ENCODE measurements around the gene CASTOR1.

Gene CASTOR1

DNA sequence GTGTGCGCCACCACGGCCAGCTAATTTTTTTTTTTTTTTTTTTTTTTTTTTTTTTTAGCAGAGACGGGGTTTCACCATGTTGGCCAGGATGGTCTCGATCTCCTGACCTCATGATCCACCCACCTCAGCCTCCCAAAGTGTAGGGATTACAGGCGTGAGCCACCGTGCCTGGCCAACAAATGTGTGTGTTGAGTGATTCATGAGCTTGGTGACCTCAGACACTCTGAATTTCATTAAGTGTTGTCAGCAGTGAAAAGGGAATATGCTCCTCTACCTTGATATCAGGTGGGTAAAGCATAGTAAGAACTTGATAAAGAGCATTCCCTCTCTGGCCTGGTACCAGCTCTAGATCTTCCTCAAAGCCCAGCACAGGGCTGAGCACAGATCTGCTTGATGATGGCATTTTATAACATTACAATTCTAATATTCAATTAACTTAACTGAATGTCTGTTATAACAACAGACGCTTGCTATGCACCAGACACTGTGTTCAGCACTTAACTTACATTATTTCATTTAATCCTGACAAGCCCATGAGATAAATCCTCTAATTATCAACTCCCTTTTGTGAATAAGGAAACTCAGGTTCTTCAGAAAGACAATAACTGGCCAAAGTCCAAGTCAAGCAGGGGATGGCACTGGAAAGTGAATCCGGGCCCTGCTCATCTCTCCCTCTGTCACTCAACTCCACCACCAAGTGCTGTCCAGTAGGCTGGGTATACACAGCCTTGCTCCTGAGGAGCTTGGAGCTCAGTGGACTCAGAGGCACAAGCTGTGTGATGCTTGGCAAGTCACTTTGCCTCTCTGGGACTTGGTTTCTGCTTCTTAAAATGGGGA lies 24.4 kb upstream of the CASTOR1 start:
- Histone ChIP-seq H3K36me3 (ENCODE audit: control insufficient read depth in 4 of 4, insufficient read depth in 4 of 4, low read length in 3 of 4) (peaks cover 0 to 2% (median under 1%) of the 10 kb centered on the region in 4 experiments), H3K9me3 (ENCODE audit: control extremely low read depth in 1 of 5, control insufficient read depth in 4 of 5, insufficient read depth in 2 of 5, low read depth in 1 of 5, low read length in 4 of 5) (no peaks in the 10 kb centered on the region), H3K27me3 (replicated peaks in 2 of 5; ENCODE audit: control insufficient read depth in 4 of 5, insufficient read depth in 5 of 5, low read length in 4 of 5) (no peaks in the 10 kb centered on the region), H3K4me3 (ENCODE audit: control insufficient read depth in 1 of 7, extremely low read depth in 1 of 7, insufficient read depth in 4 of 7, low read depth in 2 of 7, low read length in 6 of 7) (no peak overlapping the region), H3K27ac (ENCODE audit: insufficient read depth in 1 of 2, low read depth in 1 of 2, low read length in 2 of 2, poor library complexity in 1 of 2, severe bottlenecking in 2 of 2) (no peak overlapping the region), H3K4me1 (ENCODE audit: control extremely low read depth in 1 of 4, control insufficient read depth in 4 of 4, insufficient read depth in 4 of 4, low read length in 3 of 4) (peaks cover 29 to 76% (median 69%) of the 10 kb centered on the region in 4 experiments)
- CTCF ChIA-PET = interaction anchor here (0.8 to 5.4 kb wide), 6 partner anchors 9 to 131 kb away, joined by 3 to 31 read pairs (median 4); partner anchors contain the start of gene CASTOR1
- no peak for DNase-seq
- POLR2A ChIA-PET = interaction anchor here (0.7 to 0.8 kb wide), 2 partner anchors 43 to 110 kb away, joined by 3 to 4 read pairs; partner anchors contain the start of gene SF3A1
- 95% methylated on average over 2 of the region's 8 CpGs for WGBS (ENCODE audit: insufficient coverage)

DNA sequence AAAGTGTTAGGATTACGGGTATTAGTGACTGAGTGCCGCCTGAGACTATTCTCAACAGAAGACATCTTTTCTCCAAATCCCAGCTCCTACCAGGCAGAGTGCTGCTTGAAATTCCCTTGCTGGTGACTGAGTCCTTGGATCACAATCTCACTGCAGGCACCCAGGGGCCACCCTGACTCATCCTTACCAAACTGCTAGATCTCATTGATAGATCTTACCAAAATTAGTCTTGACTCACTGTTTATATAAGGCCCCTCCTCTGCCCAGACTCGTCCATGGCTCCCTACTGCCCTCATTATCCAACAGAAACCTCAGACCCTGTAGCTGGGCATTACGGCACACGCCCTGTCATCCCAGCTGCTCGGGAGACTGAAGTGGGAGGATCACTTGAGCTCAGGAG lies 22.7 kb upstream of the CASTOR1 start:
- H3K27me3 ChIP-seq (replicated peaks in 2 of 5; ENCODE audit: control insufficient read depth in 4 of 5, insufficient read depth in 5 of 5, low read length in 4 of 5) = no peaks in the 10 kb centered on the region
- POLR2A ChIA-PET = no interaction called here
- no peaks in the 10 kb centered on the region for H3K36me3 ChIP-seq (ENCODE audit: control insufficient read depth in 4 of 4, insufficient read depth in 4 of 4, low read length in 3 of 4)
- no peak overlapping the region for H3K4me3 ChIP-seq (ENCODE audit: control insufficient read depth in 1 of 7, extremely low read depth in 1 of 7, insufficient read depth in 4 of 7, low read depth in 2 of 7, low read length in 6 of 7)
- no peaks in the 10 kb centered on the region for H3K9me3 ChIP-seq (ENCODE audit: control extremely low read depth in 1 of 5, control insufficient read depth in 4 of 5, insufficient read depth in 2 of 5, low read depth in 1 of 5, low read length in 4 of 5)
- no peak for DNase-seq
- CTCF ChIA-PET = interaction anchor here (1.1 to 5.4 kb wide), 4 partner anchors 10 to 74 kb away, joined by 3 to 31 read pairs (median 8); partner anchors contain the start of gene CASTOR1
- H3K27ac ChIP-seq (ENCODE audit: insufficient read depth in 1 of 2, low read depth in 1 of 2, low read length in 2 of 2, poor library complexity in 1 of 2, severe bottlenecking in 2 of 2) = no peak overlapping the region
- peaks cover 39 to 92% (median 83%) of the 10 kb centered on the region in 4 experiments for H3K4me1 ChIP-seq (ENCODE audit: control extremely low read depth in 1 of 4, control insufficient read depth in 4 of 4, insufficient read depth in 4 of 4, low read length in 3 of 4)
- 100% methylated on average over 3 of the region's 6 CpGs for WGBS (ENCODE audit: insufficient coverage)

DNA sequence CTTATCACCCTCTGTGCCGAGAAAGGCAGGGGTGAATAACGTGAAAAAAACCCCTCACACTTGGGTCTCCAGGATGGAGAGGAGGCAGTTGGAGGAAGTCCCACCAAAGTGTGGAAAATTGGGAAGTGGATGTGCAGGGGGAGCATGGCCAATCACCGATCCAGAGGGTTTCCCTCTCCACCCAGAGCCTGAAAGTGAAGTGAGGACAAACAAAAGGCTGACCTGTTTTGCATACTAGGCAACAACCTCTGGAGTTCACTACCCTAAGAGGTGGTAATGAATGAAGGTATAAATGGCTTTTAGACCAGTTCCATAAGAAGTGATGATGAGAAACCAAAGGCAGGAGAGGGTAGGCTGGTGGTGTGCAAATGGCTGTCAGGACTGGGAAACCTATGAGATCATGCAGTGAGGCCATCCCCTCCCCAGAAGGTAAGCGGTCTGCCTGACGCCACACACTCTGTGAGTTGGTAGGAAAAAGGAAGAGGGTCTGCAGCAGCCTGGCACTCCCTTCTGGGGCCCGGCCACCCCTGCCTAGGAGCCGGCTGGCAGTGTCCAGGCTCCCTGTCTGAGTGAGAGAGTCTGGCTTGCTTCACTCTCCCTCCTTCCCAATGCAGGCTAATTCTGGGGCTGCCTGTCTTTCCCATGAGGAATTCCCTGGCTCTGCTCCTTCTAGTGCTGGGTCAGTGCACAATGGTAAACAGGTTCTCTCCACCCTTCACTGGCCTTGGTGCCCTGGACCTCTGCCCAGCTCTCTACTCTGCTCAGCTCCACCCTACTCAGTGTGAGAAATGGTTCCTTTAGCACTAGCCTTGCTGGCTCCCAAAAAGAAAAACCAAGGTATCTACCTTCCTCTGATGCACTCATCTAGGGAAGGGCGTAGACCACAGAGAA lies 21.8 kb upstream of the CASTOR1 start:
- peak overlapping the region in 1 of 2 experiments; percentile 32 for H3K27ac ChIP-seq (ENCODE audit: insufficient read depth in 1 of 2, low read depth in 1 of 2, low read length in 2 of 2, poor library complexity in 1 of 2, severe bottlenecking in 2 of 2)

DNA sequence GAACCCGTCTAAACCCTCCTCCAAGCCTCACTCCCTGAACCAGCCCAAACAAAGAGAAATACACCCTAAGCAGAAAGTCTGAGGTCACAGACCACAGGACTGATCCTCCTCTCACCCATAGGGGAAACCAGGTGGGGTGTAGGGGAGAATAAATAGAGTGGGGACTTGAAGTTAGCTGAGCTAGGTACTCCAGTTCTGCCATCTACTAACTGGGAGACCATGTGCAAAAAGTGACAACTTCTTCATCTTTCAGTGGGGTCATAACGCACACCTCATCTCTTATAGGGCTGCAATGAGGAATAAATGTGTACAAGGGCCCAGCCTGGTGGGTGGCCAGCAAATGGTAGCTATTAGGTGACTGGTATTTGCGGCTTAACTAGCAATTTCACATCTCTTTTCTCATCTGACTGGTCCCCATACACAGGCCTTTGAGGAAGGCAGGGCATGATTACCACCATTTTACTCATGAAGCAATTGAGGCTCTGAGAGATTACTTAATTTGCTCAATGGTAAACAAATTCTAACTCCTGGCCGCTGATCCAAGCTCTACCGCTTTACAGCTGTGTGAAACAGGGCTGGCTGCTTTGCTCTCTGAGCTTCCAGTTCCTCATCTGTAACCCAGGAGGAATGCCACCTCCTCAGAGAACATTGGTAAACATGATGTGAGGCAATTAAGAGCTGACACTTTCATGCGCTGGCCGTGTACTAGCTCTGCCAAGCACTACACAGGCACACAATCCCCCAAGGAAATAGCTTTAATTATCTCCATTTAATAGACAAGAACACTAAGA lies 20.8 kb upstream of the CASTOR1 start:
- DNase-seq = peak in 1 of 3 donors; percentile 33
- WGBS (ENCODE audit: insufficient coverage) = 65% methylated on average over 5 of the region's 7 CpGs
- POLR2A ChIA-PET = no interaction called here
- Histone ChIP-seq H3K36me3 (ENCODE audit: control insufficient read depth in 4 of 4, insufficient read depth in 4 of 4, low read length in 3 of 4) (no peaks in the 10 kb centered on the region), H3K27me3 (replicated peaks in 2 of 5; ENCODE audit: control insufficient read depth in 4 of 5, insufficient read depth in 5 of 5, low read length in 4 of 5) (no peaks in the 10 kb centered on the region), H3K9me3 (ENCODE audit: control extremely low read depth in 1 of 5, control insufficient read depth in 4 of 5, insufficient read depth in 2 of 5, low read depth in 1 of 5, low read length in 4 of 5) (no peaks in the 10 kb centered on the region), H3K4me3 (ENCODE audit: control insufficient read depth in 1 of 7, extremely low read depth in 1 of 7, insufficient read depth in 4 of 7, low read depth in 2 of 7, low read length in 6 of 7) (peak overlapping the region in 1 of 7 experiments; percentile 26), H3K4me1 (ENCODE audit: control extremely low read depth in 1 of 4, control insufficient read depth in 4 of 4, insufficient read depth in 4 of 4, low read length in 3 of 4) (peaks cover 52 to 95% (median 86%) of the 10 kb centered on the region in 4 experiments), H3K27ac (ENCODE audit: insufficient read depth in 1 of 2, low read depth in 1 of 2, low read length in 2 of 2, poor library complexity in 1 of 2, severe bottlenecking in 2 of 2) (no peak overlapping the region)
- CTCF ChIA-PET = interaction anchor here (1.0 to 5.4 kb wide), 7 partner anchors 9 to 23 kb away, joined by 3 to 31 read pairs (median 3); partner anchors contain the start of gene CASTOR1

More for the DNA sequence above, 21.8 kb upstream of the CASTOR1 start:
- POLR2A ChIA-PET = no interaction called here
- CTCF ChIA-PET = interaction anchor here (1.0 to 5.4 kb wide), 7 partner anchors 8 to 75 kb away, joined by 3 to 31 read pairs (median 4); partner anchors contain the start of gene CASTOR1
- H3K36me3 ChIP-seq (ENCODE audit: control insufficient read depth in 4 of 4, insufficient read depth in 4 of 4, low read length in 3 of 4) = no peaks in the 10 kb centered on the region
- no peak overlapping the region for H3K4me3 ChIP-seq (ENCODE audit: control insufficient read depth in 1 of 7, extremely low read depth in 1 of 7, insufficient read depth in 4 of 7, low read depth in 2 of 7, low read length in 6 of 7)
- WGBS (ENCODE audit: insufficient coverage) = 91% methylated on average over 6 of the region's 8 CpGs
- H3K27me3 ChIP-seq (replicated peaks in 2 of 5; ENCODE audit: control insufficient read depth in 4 of 5, insufficient read depth in 5 of 5, low read length in 4 of 5) = no peaks in the 10 kb centered on the region
- DNase-seq = no peak
- H3K9me3 ChIP-seq (ENCODE audit: control extremely low read depth in 1 of 5, control insufficient read depth in 4 of 5, insufficient read depth in 2 of 5, low read depth in 1 of 5, low read length in 4 of 5) = no peaks in the 10 kb centered on the region
- H3K4me1 ChIP-seq (ENCODE audit: control extremely low read depth in 1 of 4, control insufficient read depth in 4 of 4, insufficient read depth in 4 of 4, low read length in 3 of 4) = peaks cover 47 to 95% (median 86%) of the 10 kb centered on the region in 4 experiments

DNA sequence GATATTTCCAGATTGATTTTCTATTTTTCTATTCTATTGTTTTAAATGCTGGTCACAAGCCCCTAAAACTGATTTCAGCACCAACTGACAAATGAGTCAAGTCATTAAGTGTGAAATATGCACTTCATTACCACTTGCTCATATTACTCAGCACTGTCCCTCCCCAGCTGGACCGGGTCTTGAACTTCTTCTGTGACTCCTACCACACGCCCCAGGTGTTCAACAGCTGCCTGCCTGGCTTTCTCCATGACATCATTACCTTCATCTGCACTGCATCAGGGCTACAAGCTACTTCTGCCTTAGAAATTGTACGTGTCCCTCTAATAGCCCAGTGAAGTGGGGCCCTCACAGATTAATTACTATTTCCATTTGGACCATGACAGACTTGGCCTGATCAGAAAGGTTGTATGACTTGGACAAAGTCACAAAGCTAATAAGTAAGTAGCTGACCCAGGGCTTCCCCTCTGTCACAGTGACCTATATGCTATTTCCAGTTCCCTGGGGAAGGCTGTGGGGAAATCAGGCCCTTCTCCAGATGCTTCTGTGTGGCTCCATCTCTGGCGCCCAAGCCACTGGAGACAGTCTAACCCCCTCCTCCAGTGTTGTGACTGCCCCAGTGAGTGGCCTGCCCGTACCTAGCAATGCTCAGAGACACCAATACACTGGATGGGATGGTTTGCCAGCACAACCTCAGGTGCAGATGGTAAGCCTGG lies 19.4 kb upstream of the CASTOR1 start:
- Histone ChIP-seq H3K4me1 (ENCODE audit: control extremely low read depth in 1 of 4, control insufficient read depth in 4 of 4, insufficient read depth in 4 of 4, low read length in 3 of 4) (peaks cover 56 to 95% (median 87%) of the 10 kb centered on the region in 4 experiments), H3K9me3 (ENCODE audit: control extremely low read depth in 1 of 5, control insufficient read depth in 4 of 5, insufficient read depth in 2 of 5, low read depth in 1 of 5, low read length in 4 of 5) (no peaks in the 10 kb centered on the region), H3K27ac (ENCODE audit: insufficient read depth in 1 of 2, low read depth in 1 of 2, low read length in 2 of 2, poor library complexity in 1 of 2, severe bottlenecking in 2 of 2) (no peak overlapping the region), H3K27me3 (replicated peaks in 2 of 5; ENCODE audit: control insufficient read depth in 4 of 5, insufficient read depth in 5 of 5, low read length in 4 of 5) (no peaks in the 10 kb centered on the region), H3K36me3 (ENCODE audit: control insufficient read depth in 4 of 4, insufficient read depth in 4 of 4, low read length in 3 of 4) (no peaks in the 10 kb centered on the region), H3K4me3 (ENCODE audit: control insufficient read depth in 1 of 7, extremely low read depth in 1 of 7, insufficient read depth in 4 of 7, low read depth in 2 of 7, low read length in 6 of 7) (no peak overlapping the region)
- CTCF ChIA-PET = interaction anchor here (0.9 to 3.6 kb wide), 4 partner anchors 20 to 53 kb away, joined by 3 to 16 read pairs (median 3); partner anchors contain the start of gene CASTOR1
- 88% methylated on average over 4 of the region's 5 CpGs for WGBS (ENCODE audit: insufficient coverage)
- POLR2A ChIA-PET = no interaction called here
- peak in 2 of 3 donors; percentile 58 to 71 for DNase-seq

DNA sequence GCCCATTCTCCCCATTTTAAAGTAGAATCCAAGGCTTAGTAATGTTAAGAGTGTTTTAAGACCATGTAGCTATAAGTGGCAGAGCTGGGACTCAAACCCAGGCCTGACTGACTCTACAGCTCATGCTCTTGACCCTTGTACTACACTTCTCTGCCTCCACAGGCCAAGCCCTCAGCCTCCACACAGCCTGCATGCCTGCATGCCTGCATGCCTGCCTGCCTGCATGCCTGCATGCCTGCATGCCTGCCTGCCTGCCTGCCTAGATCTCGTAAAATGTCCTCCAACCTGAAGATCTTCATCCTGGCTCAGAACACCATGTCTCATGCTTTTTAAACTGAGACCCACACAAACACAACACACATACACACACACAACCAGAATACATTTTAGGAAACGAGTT lies 18.8 kb upstream of the CASTOR1 start:
- Histone ChIP-seq H3K9me3 (ENCODE audit: control extremely low read depth in 1 of 5, control insufficient read depth in 4 of 5, insufficient read depth in 2 of 5, low read depth in 1 of 5, low read length in 4 of 5) (no peaks in the 10 kb centered on the region), H3K27me3 (replicated peaks in 2 of 5; ENCODE audit: control insufficient read depth in 4 of 5, insufficient read depth in 5 of 5, low read length in 4 of 5) (no peaks in the 10 kb centered on the region), H3K4me3 (ENCODE audit: control insufficient read depth in 1 of 7, extremely low read depth in 1 of 7, insufficient read depth in 4 of 7, low read depth in 2 of 7, low read length in 6 of 7) (no peak overlapping the region), H3K27ac (ENCODE audit: insufficient read depth in 1 of 2, low read depth in 1 of 2, low read length in 2 of 2, poor library complexity in 1 of 2, severe bottlenecking in 2 of 2) (no peak overlapping the region), H3K4me1 (ENCODE audit: control extremely low read depth in 1 of 4, control insufficient read depth in 4 of 4, insufficient read depth in 4 of 4, low read length in 3 of 4) (peaks cover 56 to 97% (median 90%) of the 10 kb centered on the region in 4 experiments), H3K36me3 (ENCODE audit: control insufficient read depth in 4 of 4, insufficient read depth in 4 of 4, low read length in 3 of 4) (no peaks in the 10 kb centered on the region)
- POLR2A ChIA-PET = no interaction called here
- WGBS (ENCODE audit: insufficient coverage) = no CpG with 5 or more reads among the region's 2 CpGs
- CTCF ChIA-PET = interaction anchor here (0.9 to 3.6 kb wide), 3 partner anchors 20 to 52 kb away, joined by 3 to 16 read pairs (median 3); partner anchors contain the start of gene CASTOR1
- DNase-seq = no peak
